ENCODE measurements around the gene EMP3. TPM values are rescaled to one million over a fixed set of nuclear protein-coding genes. Genes with fewer than 3 reads are reported as not detected.

EMP3 gene
- total and polyA plus RNA-seq, 9 of the 15 experiments (the other 6 are each of a cell fraction or from before 2014, with no cell fraction given): 123 to 386 (median 296) TPM

DNA sequence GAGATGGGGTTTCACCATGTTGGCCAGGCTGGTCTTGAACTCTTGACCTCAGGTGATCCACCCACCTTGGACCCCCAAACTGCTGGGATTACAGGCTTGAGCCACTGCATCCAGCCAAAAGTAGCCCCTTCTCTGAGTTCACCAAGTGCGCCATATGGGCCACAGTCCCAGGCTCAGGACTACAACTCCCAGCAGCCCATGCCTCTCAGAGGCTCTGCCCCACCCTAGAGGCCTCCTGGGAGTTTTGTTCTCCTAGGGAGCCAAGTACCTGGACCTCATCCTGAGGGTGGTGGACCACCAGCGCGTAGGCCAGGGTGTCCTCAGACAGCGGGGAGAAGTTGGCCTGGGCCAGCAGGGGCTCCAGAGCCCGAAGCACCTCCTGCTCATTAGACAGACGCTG, 19.5 kb downstream of the EMP3 start (continued):
- no peak for TF ChIP-seq E2F3 (CRISPR knock-in tag; IDR thresholded peaks at IDR 0.05)
- no peak for TF ChIP-seq RNF2 (IDR thresholded peaks at IDR 0.05)
- TF ChIP-seq NFXL1 (CRISPR knock-in tag; IDR thresholded peaks at IDR 0.05): no peak

DNA sequence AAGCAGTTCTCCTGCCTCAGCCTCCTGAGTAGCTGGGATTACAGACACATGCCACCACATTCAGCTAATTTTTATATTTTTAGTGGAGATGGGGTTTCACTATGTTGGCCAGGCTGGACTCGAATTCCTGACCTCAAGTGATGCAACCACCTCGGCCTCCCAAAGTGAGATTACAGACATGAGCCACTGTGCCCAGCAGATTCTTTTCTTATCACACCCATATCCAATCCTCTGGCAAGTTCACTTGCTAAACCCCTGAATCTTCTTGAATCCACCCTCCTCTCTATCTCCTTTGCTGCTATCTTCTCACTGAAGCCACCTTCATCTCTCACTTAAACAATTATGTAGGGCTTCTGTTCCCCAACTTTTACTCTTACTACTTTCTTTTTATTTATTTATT, 20.8 kb downstream of the EMP3 start:
- no peak for TF ChIP-seq NCOA4 (IDR thresholded peaks at IDR 0.05; ENCODE audit: partially characterized antibody)
- no peak for TF ChIP-seq CHCHD3 (CRISPR knock-in tag; IDR thresholded peaks at IDR 0.05)
- no peak for TF ChIP-seq CEBPG (CRISPR knock-in tag; IDR thresholded peaks at IDR 0.05)
- TF ChIP-seq CEBPG (tag; conservative IDR thresholded peaks at IDR 0.05 in 1 of 2, IDR thresholded peaks at IDR 0.05 in 1 of 2): peak; percentile 23 to 44; a peak in 2 of 4 replicates
- TF ChIP-seq, protein P1, sequence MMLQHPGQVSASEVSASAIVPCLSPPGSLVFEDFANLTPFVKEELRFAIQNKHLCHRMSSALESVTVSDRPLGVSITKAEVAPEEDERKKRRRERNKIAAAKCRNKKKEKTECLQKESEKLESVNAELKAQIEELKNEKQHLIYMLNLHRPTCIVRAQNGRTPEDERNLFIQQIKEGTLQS (IDR thresholded peaks at IDR 0.05): peak; percentile 45
- TF ChIP-seq, protein P1 (CRISPR knock-in tag; conservative IDR thresholded peaks at IDR 0.05): no peak
- TF ChIP-seq CEBPB (tag; IDR thresholded peaks at IDR 0.05): peak; percentile 32; the same call in 1 of the 2 replicates
- H3K4me2 ChIP-seq (ENCODE audit: insufficient read depth, low read length): no peak overlapping the region
- no peaks in the 10 kb centered on the region for H3K79me2 ChIP-seq (ENCODE audit: control insufficient read depth, insufficient read depth, low read length)
- BruUV-seq (replicated peaks): no TSS peak
- intact Hi-C loops (cut with micrococcal nuclease) (no loop called here), in situ Hi-C loops (cut with MboI) (loop anchor here (5.0 kb wide), 1 partner anchor 44 kb away; no protein-coding TSS in a partner anchor)
- WGBS (ENCODE audit: insufficient coverage, low coverage, missing lambda C conversion rate): 13% methylated on average over 2 of the region's 2 CpGs
- H3K36me3 ChIP-seq (ENCODE audit: control insufficient read depth, insufficient read depth, low read length): peaks cover 4% of the 10 kb centered on the region; the same call in 2 of the 3 replicates
- no peaks in the 10 kb centered on the region for H4K20me1 ChIP-seq (replicated peaks; ENCODE audit: control insufficient read depth, insufficient read depth, low read length)
- POLR2A ChIA-PET: no interaction called here
- peaks cover 0 to 14% of the 10 kb centered on the region in 2 experiments; a peak in 3 of 5 replicates for H3K4me1 ChIP-seq (replicated peaks in 1 of 2; ENCODE audit: control insufficient read depth in 2 of 2, insufficient read depth in 2 of 2, low read length in 2 of 2)
- no peaks in the 10 kb centered on the region for H3K27me3 ChIP-seq (ENCODE audit: control insufficient read depth in 2 of 2, insufficient read depth in 2 of 2, low read length in 2 of 2)
- ATAC-seq: no peak
- H3K9ac ChIP-seq (ENCODE audit: insufficient read depth in 1 of 2, low read depth in 2 of 2, low read length in 2 of 2): no peak overlapping the region
- no peak overlapping the region for H3K4me3 ChIP-seq
- FAIRE-seq: no peak
- CTCF ChIA-PET (ENCODE audit: low intra/inter-chr PET ratio): no interaction called here
- no peak for DNase-seq (ENCODE audit: extremely low read depth in 1 of 4, low spot score in 3 of 4)
- H3K27ac ChIP-seq (ENCODE audit: extremely low read depth, low read depth, low read length): no peak overlapping the region
- H3K9me3 ChIP-seq (replicated peaks; ENCODE audit: control insufficient read depth, insufficient read depth, low read depth, low read length): no peaks in the 10 kb centered on the region
- H2AFZ ChIP-seq (ENCODE audit: low read depth, low read length): no peak overlapping the region
- no peaks in the 10 kb centered on the region for H3K9me1 ChIP-seq (ENCODE audit: control insufficient read depth, insufficient read depth, low read length)

All from K562 (cell line).